Tibial artery (tissue), 4 donors: ENCODE data around the gene HNRNPL.
"Not testable (repeated sequence)": the region's sequence is repeated elsewhere in the genome, so short reads cannot be mapped to it uniquely, and the experiment has no call there.

Experiments
- DNase-seq, 2 donors: peaks; one replicate each; pipeline ENCODE4 v3.0.0-alpha.2; 2019
- H3K27ac ChIP-seq, 2 donors: fragments of 200-600 bp; sonication (generic) in 1 of 2; 1 replicate in 1 of 2; 2 replicates in 1 of 2; pipeline ENCODE4 v1.5.1; 2018 to 2019; ENCODE audit warnings: mild to moderate bottlenecking in 1 of 2
- H3K27me3 ChIP-seq, 2 donors: fragments of 200-600 bp; sonication (generic) in 1 of 2; one replicate each; pipeline versions ENCODE4 v1.5.1 to v1.6.0; 2016 to 2019
- H3K36me3 ChIP-seq, 3 donors: fragments of 200-600 bp; sonication (generic) in 2 of 3; one replicate each; pipeline ENCODE4 v1.5.1; 2016 to 2019; ENCODE audit warnings: mild to moderate bottlenecking in 2 of 3
- H3K4me1 ChIP-seq, 4 donors: fragments of 200-600 bp; sonication (generic) in 2 of 4; 1 replicate in 3 of 4; 2 replicates in 1 of 4; pipeline ENCODE4 v1.5.1; 2016 to 2019
- H3K4me3 ChIP-seq, 2 donors: fragments of 200-600 bp; sonication (generic) in 1 of 2; 1 replicate in 1 of 2; 2 replicates in 1 of 2; pipeline ENCODE4 v1.5.1; 2018 to 2019; ENCODE audit warnings: mild to moderate bottlenecking in 2 of 2
- H3K9me3 ChIP-seq, 3 donors: fragments of 200-600 bp; sonication (generic) in 1 of 3; one replicate each; pipeline ENCODE4 v1.5.1; 2016 to 2019
- CTCF ChIP-seq, 2 experiments: fragments of 200-600 bp in 1 of 2; fragments of 450-650 bp in 1 of 2; IDR thresholded peaks; one replicate each; pipeline ENCODE4 v1.5.1; 2017 to 2019; ENCODE audit warnings: antibody characterized with exemption in 2 of 2, mild to moderate bottlenecking in 1 of 2, moderate library complexity in 1 of 2
- intact Hi-C: fragments of 100-400 bp; cut with DNase I; formaldehyde crosslinking; loops from one replicate; pipeline ENCODE4 v1.15.0; 2023; ENCODE audit warnings: low total_unique reads

Gene HNRNPL

GRCh38 chr19:38792250-38793111, 57.3 kb downstream of the HNRNPL start:
- Histone ChIP-seq H3K9me3 (no peaks in the 10 kb centered on the region), H3K36me3 (no peaks in the 10 kb centered on the region), H3K27ac (no peak overlapping the region), H3K4me1 (peaks cover 0 to 7% (median 0%) of the 10 kb centered on the region in 4 donors), H3K4me3 (peak overlapping the region; percentile 20 to 29), H3K27me3 (no peaks in the 10 kb centered on the region)
- no peak for DNase-seq
- intact Hi-C loops: no loop called here
- TF ChIP-seq CTCF (IDR thresholded peaks at IDR 0.05): peak in 1 of 2 experiments; percentile 6

- H3K27me3 ChIP-seq, intact Hi-C loops, H3K27ac ChIP-seq, H3K9me3 ChIP-seq, DNase-seq, H3K4me1 ChIP-seq, H3K36me3 ChIP-seq: not testable (repeated sequence)
- peak overlapping the region in 1 of 2 donors; percentile 31 for H3K4me3 ChIP-seq
These were observed 58.2 kb downstream of the HNRNPL start for GRCh38 chr19:38791451-38792064.

GRCh38 chr19:38790507-38791403, 59.0 kb downstream of the HNRNPL start:
- intact Hi-C loops: not testable (repeated sequence)

GRCh38 chr19:38788478-38789243, 61.1 kb downstream of the HNRNPL start, which contains the start of gene LGALS7B:
LGALS7B (plus strand) TSS chr19:38789200; CDS start chr19:38789227, 27 bp downstream.
- Histone ChIP-seq H3K27ac (no peak within 1 kb of the TSS), H3K27me3 (no peaks in the 10 kb centered on the region), H3K4me1 (peaks cover 0 to 7% (median 0%) of the 10 kb centered on the region in 4 donors), H3K9me3 (no peaks in the 10 kb centered on the region), H3K36me3 (no peaks in the 10 kb centered on the region), H3K4me3 (no peak within 1 kb of the TSS)
- intact Hi-C loops: no loop called here
- DNase-seq: no peak
- no peak for TF ChIP-seq CTCF (IDR thresholded peaks at IDR 0.05)

More at GRCh38 chr19:38790507-38791403, 59.0 kb downstream of the HNRNPL start:
- peak overlapping the region in 1 of 2 donors; percentile 31 for H3K4me3 ChIP-seq
- DNase-seq, H3K27ac ChIP-seq, H3K27me3 ChIP-seq, H3K4me1 ChIP-seq, H3K9me3 ChIP-seq, H3K36me3 ChIP-seq: not testable (repeated sequence)

GRCh38 chr19:38786572-38787265, 63.1 kb downstream of the HNRNPL start:
- H3K4me3 ChIP-seq: no peak overlapping the region
- no peaks in the 10 kb centered on the region for H3K9me3 ChIP-seq
- DNase-seq: no peak
- no peaks in the 10 kb centered on the region for H3K4me1 ChIP-seq
- intact Hi-C loops: no loop called here
- H3K36me3 ChIP-seq: no peaks in the 10 kb centered on the region
- H3K27me3 ChIP-seq: peaks cover 0 to 5% of the 10 kb centered on the region in 2 donors
- H3K27ac ChIP-seq: no peak overlapping the region
- TF ChIP-seq CTCF (IDR thresholded peaks at IDR 0.05): no peak
